Fibroblast of lung (primary cell): ENCODE data around the gene INSIG2.

ENCODE experiments used
- CTCF ChIP-seq, 2 donors: IDR thresholded peaks in 1 of 2; conservative IDR thresholded peaks in 1 of 2; 1 replicate in 1 of 2; 2 replicates in 1 of 2; pipeline ENCODE4 v1.5.1; 2011 to 2012; ENCODE audit warnings: low read length in 2 of 2, control low read depth in 1 of 2, inconsistent platforms in 1 of 2, low read depth in 1 of 2, mild to moderate bottlenecking in 1 of 2
- EZH2 ChIP-seq: IDR thresholded peaks from 2 replicates; pipeline ENCODE4 v1.5.1; 2012; ENCODE audit warnings: low read length, control low read depth, mild to moderate bottlenecking; ENCODE audit errors: missing control alignments

GRCh38 chr2:118090387-118091139 lies 2.3 kb downstream of the INSIG2 start:
- TF ChIP-seq EZH2 (no peak), CTCF (conservative IDR thresholded peaks at IDR 0.05 in 1 of 2, IDR thresholded peaks at IDR 0.05 in 1 of 2; ENCODE audit: low read depth in 1 of 2, low read length in 2 of 2) (no peak)
